Measurements from ENCODE around the gene IQGAP3. TPM values are rescaled to one million over a fixed set of nuclear protein-coding genes. Genes with fewer than 3 reads are reported as not detected.

Gene IQGAP3
- total and polyA plus RNA-seq, 2 of the 4 experiments (the other 2 are of a cell fraction) = 12.5 to 13.6 TPM

DNA sequence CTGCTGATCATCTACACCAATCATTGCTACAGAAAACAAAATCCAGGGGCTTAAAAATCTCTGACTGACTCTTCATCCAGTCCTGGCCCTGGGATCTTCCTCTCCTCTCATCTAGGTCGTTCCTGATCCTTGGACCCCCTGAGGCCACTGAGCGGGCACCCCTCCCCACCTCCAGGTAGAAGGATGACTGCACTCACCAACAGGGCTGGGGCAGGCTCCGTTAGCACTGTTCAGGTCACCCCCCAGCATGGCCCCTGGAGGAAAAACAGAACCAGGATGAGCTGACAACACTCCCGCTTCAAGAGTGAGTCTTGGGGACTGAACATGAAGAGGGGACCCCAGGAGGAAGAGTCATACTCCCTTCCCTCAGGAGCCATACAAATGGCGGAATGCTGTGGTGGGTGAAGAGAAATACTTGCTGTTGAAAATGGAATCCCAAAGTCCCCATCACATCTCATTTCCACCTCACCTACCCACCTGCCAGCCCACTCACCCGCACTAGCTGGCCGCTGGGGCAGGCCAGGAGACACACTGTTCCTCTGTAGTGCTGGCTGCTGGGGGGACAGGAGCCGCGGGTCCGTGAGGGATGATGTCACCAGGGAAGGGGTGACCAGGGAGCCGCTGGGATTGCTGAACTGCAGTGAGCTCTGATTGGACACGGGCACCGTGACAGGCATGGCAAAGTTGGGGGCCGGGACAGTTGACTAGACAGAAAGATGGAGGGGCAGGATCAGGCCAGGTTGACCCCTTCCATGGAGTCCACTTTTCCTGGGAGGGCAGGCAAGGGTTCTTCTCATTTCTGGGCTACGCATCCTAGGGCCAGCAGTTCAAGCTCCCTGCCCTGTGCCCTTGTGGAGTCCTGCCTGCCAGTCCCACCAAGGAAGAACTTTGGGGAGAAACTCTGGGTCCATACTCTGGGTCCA lies 93.0 kb downstream of the IQGAP3 start:
- H2BK15ac ChIP-seq (ENCODE audit: low read depth, low read length) = no peak overlapping the region
- H3K4me2 ChIP-seq (ENCODE audit: low read depth, low read length) = no peak overlapping the region
- no TSS peak for BruUV-seq (replicated peaks)
- peaks cover 43% of the 10 kb centered on the region for H3K9me1 ChIP-seq (ENCODE audit: insufficient read depth, low read length)
- intact Hi-C loops (cut with micrococcal nuclease) = loop anchor here (1.0 to 5.0 kb wide), 2 partner anchors 92 to 113 kb away; partner anchors contain the start of gene NAXE
- no peak overlapping the region for H2AK9ac ChIP-seq (replicated peaks; ENCODE audit: low read depth, low read length, poor library complexity)
- dilution Hi-C loops (cut with HindIII; ENCODE audit: low sequenced_read_pairs, unreplicated experiment) = no loop called here
- H3K4me3 ChIP-seq (ENCODE audit: insufficient read depth, low read depth, low read length) = no peak overlapping the region
- TF ChIP-seq POLR2A (IDR thresholded peaks at IDR 0.05; ENCODE audit: low read depth, low read length) (no peak), BHLHE40 (IDR thresholded peaks at IDR 0.05; ENCODE audit: low read depth, low read length) (no peak), SMC3 (IDR thresholded peaks at IDR 0.05; ENCODE audit: low read depth, low read length) (no peak), MAFK (IDR thresholded peaks at IDR 0.05; ENCODE audit: low read depth, low read length) (no peak), RCOR1 (IDR thresholded peaks at IDR 0.05; ENCODE audit: insufficient replicate concordance, low read length) (no peak), FOS (IDR thresholded peaks at IDR 0.05; ENCODE audit: low read depth, low read length) (no peak), MXI1 (IDR thresholded peaks at IDR 0.05; ENCODE audit: borderline replicate concordance, low read depth, low read length) (no peak), RFX5 (IDR thresholded peaks at IDR 0.05; ENCODE audit: low read depth, low read length) (no peak), CHD1 (IDR thresholded peaks at IDR 0.05; ENCODE audit: low read depth, low read length) (no peak)
- TF ChIP-seq, protein P1, sequence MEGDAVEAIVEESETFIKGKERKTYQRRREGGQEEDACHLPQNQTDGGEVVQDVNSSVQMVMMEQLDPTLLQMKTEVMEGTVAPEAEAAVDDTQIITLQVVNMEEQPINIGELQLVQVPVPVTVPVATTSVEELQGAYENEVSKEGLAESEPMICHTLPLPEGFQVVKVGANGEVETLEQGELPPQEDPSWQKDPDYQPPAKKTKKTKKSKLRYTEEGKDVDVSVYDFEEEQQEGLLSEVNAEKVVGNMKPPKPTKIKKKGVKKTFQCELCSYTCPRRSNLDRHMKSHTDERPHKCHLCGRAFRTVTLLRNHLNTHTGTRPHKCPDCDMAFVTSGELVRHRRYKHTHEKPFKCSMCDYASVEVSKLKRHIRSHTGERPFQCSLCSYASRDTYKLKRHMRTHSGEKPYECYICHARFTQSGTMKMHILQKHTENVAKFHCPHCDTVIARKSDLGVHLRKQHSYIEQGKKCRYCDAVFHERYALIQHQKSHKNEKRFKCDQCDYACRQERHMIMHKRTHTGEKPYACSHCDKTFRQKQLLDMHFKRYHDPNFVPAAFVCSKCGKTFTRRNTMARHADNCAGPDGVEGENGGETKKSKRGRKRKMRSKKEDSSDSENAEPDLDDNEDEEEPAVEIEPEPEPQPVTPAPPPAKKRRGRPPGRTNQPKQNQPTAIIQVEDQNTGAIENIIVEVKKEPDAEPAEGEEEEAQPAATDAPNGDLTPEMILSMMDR (conservative IDR thresholded peaks at IDR 0.05; ENCODE audit: low read depth, low read length) = no peak
- TF ChIP-seq, protein P2, sequence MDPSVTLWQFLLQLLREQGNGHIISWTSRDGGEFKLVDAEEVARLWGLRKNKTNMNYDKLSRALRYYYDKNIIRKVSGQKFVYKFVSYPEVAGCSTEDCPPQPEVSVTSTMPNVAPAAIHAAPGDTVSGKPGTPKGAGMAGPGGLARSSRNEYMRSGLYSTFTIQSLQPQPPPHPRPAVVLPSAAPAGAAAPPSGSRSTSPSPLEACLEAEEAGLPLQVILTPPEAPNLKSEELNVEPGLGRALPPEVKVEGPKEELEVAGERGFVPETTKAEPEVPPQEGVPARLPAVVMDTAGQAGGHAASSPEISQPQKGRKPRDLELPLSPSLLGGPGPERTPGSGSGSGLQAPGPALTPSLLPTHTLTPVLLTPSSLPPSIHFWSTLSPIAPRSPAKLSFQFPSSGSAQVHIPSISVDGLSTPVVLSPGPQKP (IDR thresholded peaks at IDR 0.05; ENCODE audit: borderline replicate concordance, low read depth, low read length) = no peak
- H3K9me3 ChIP-seq (ENCODE audit: control insufficient read depth, insufficient read depth, low read length) = no peaks in the 10 kb centered on the region
- H4K5ac ChIP-seq (ENCODE audit: low read depth, low read length) = no peak overlapping the region
- ChIA-PET POLR2A (ENCODE audit: unreplicated experiment) (no interaction called here), CTCF (no interaction called here)
- H3K27me3 ChIP-seq (ENCODE audit: control insufficient read depth, insufficient read depth, low read length) = no peaks in the 10 kb centered on the region
- no peak overlapping the region for H3K23ac ChIP-seq (ENCODE audit: low read depth, low read length)
- no peak overlapping the region for H4K8ac ChIP-seq (ENCODE audit: low read depth in 2 of 2, low read length in 2 of 2)
- no peak overlapping the region for H2BK120ac ChIP-seq (ENCODE audit: low read depth, low read length)
- H3K9ac ChIP-seq (ENCODE audit: low read depth, low read length) = no peak overlapping the region
- in situ Hi-C loops (cut with MboI; ENCODE audit: low sequenced_read_pairs) = no loop called here
- H3K56ac ChIP-seq (ENCODE audit: extremely low read depth, insufficient read depth, low read length) = no peak overlapping the region
- no peak overlapping the region for H2BK5ac ChIP-seq (ENCODE audit: low read depth, low read length, poor library complexity, severe bottlenecking)
- H3K4me1 ChIP-seq (ENCODE audit: control insufficient read depth, insufficient read depth, low read length) = peaks cover 35% of the 10 kb centered on the region
- no peak overlapping the region for H3K27ac ChIP-seq (ENCODE audit: insufficient read depth, low read length)
- H3K79me1 ChIP-seq (ENCODE audit: low read depth in 1 of 2, low read length in 2 of 2) = peaks cover 32 to 93% of the 10 kb centered on the region in 2 experiments
- peaks cover 81% of the 10 kb centered on the region for H3K36me3 ChIP-seq (ENCODE audit: control insufficient read depth, insufficient read depth, low read length)
- H2AFZ ChIP-seq (replicated peaks; ENCODE audit: low read length, poor library complexity) = no peak overlapping the region
- DNase-seq (no peak), ATAC-seq (ENCODE audit: low read depth) (no peak)
- H4K91ac ChIP-seq (ENCODE audit: insufficient read depth, low read depth, low read length) = no peak overlapping the region
- H4K20me1 ChIP-seq (ENCODE audit: insufficient read depth, low read length) = peaks cover 88% of the 10 kb centered on the region
- no peak overlapping the region for H2AK5ac ChIP-seq (ENCODE audit: low read depth, low read length)
- H3K4ac ChIP-seq (ENCODE audit: low read depth, low read length) = no peak overlapping the region
- no peak overlapping the region for H2BK20ac ChIP-seq (ENCODE audit: low read depth, low read length)
- H3K18ac ChIP-seq (ENCODE audit: low read depth, low read length) = no peak overlapping the region
- WGBS, 2 experiments (ENCODE audit: extremely low coverage in 2 of 2, insufficient read length in 1 of 2) = 85% methylated on average over 6 of the region's 15 CpGs; no CpG with 5 or more reads in 1 of the 2 experiments
- H3K14ac ChIP-seq (replicated peaks; ENCODE audit: low read depth, low read length) = no peak overlapping the region
